ENCODE measurements around the gene ABRACL. TPM values are rescaled to one million over a fixed set of nuclear protein-coding genes. Genes with fewer than 3 reads are reported as not detected.

Gene ABRACL
- polyA plus RNA-seq, 1 donor (not counting 4 experiments of a cell fraction or from before 2014, with no cell fraction given), result 120 TPM

- Histone ChIP-seq H3K27me3 (ENCODE audit: control insufficient read depth, extremely low read depth, insufficient read depth, low read length) (no peaks in the 10 kb centered on the region), H3K9me3 (ENCODE audit: control insufficient read depth, low read depth, low read length) (no peaks in the 10 kb centered on the region), H3K9ac (ENCODE audit: control insufficient read depth, extremely low read depth, insufficient read depth, low read length) (no peak overlapping the region), H3K27ac (ENCODE audit: control insufficient read depth, insufficient read depth, low read length) (no peak overlapping the region), H3K9me1 (ENCODE audit: control insufficient read depth, extremely low read depth, insufficient read depth, low read length) (no peaks in the 10 kb centered on the region), H3K79me2 (ENCODE audit: control insufficient read depth, insufficient read depth, low read length) (no peaks in the 10 kb centered on the region), H3K4me3 (ENCODE audit: control insufficient read depth in 2 of 3, extremely low read depth in 1 of 3, insufficient read depth in 2 of 3, low read depth in 1 of 3, low read length in 3 of 3) (no peak overlapping the region), H3K36me3 (ENCODE audit: control insufficient read depth in 2 of 2, extremely low read depth in 1 of 2, insufficient read depth in 2 of 2, low read length in 2 of 2) (no peaks in the 10 kb centered on the region), H3K4me1 (ENCODE audit: control insufficient read depth, extremely low read depth, insufficient read depth, low read length) (no peaks in the 10 kb centered on the region), H2AFZ (ENCODE audit: control insufficient read depth, low read length) (no peak overlapping the region), H4K20me1 (ENCODE audit: control insufficient read depth, extremely low read depth, insufficient read depth, low read length) (no peaks in the 10 kb centered on the region), H3K4me2 (ENCODE audit: control insufficient read depth, extremely low read depth, insufficient read depth, low read depth, low read length) (no peak overlapping the region)
- DNase-seq (ENCODE audit: low read depth, low spot score) (no peak), FAIRE-seq (no peak)
- dilution Hi-C loops (cut with MboI; ENCODE audit: extremely low pct_ligation_motif_present, low sequenced_read_pairs), result no loop called here
- TF ChIP-seq, protein P1, sequence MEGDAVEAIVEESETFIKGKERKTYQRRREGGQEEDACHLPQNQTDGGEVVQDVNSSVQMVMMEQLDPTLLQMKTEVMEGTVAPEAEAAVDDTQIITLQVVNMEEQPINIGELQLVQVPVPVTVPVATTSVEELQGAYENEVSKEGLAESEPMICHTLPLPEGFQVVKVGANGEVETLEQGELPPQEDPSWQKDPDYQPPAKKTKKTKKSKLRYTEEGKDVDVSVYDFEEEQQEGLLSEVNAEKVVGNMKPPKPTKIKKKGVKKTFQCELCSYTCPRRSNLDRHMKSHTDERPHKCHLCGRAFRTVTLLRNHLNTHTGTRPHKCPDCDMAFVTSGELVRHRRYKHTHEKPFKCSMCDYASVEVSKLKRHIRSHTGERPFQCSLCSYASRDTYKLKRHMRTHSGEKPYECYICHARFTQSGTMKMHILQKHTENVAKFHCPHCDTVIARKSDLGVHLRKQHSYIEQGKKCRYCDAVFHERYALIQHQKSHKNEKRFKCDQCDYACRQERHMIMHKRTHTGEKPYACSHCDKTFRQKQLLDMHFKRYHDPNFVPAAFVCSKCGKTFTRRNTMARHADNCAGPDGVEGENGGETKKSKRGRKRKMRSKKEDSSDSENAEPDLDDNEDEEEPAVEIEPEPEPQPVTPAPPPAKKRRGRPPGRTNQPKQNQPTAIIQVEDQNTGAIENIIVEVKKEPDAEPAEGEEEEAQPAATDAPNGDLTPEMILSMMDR (optimal IDR thresholded peaks at IDR 0.05 in 1 of 3, IDR thresholded peaks at IDR 0.05 in 1 of 3, conservative IDR thresholded peaks at IDR 0.05 in 1 of 3; ENCODE audit: extremely low read depth in 1 of 3, insufficient read depth in 2 of 3, low read length in 3 of 3), result no peak
- TF ChIP-seq EZH2 (IDR thresholded peaks at IDR 0.05; ENCODE audit: low read length), result no peak
Measured at GRCh38 chr6:139011980-139012379, 16.6 kb upstream of the ABRACL start.

DNA sequence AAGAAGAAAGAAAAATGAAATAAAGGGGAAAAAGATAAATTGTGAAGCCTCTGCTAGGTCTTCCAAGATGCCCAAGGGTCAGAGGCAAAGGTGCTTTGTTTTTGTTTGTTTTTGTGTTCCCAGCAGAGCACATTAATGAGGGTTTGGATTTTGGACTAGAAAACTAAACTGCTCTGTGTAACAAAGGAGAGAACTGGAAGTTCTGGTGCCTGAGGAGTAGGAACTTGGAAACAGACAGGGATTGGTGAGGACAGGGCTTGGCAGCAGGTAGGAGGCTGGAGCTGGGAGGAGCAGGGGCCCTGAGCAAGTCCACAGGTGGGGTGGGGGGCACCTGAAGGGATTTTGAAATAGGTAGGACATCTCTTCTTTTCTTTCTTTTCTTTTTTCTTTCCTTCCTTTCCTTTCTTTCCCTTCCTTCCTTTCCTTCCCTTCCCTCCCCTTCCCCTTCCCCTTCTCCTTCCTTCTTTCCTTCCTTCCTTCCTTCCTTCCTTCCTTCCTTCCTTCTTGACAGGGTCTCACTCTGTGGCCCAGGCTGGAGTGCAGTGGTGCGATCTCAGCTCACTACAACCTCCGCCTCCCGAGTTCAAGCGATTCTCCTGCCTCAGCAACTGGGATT lies 15.3 kb upstream of the ABRACL start:
- dilution Hi-C loops (cut with MboI; ENCODE audit: extremely low pct_ligation_motif_present, low sequenced_read_pairs), result no loop called here
- no peaks in the 10 kb centered on the region for H3K79me2 ChIP-seq (ENCODE audit: control insufficient read depth, insufficient read depth, low read length)
- no peaks in the 10 kb centered on the region for H4K20me1 ChIP-seq (ENCODE audit: control insufficient read depth, extremely low read depth, insufficient read depth, low read length)
- no peaks in the 10 kb centered on the region for H3K9me3 ChIP-seq (ENCODE audit: control insufficient read depth, low read depth, low read length)
- H3K9ac ChIP-seq (ENCODE audit: control insufficient read depth, extremely low read depth, insufficient read depth, low read length), result no peak overlapping the region
- no peak overlapping the region for H3K4me2 ChIP-seq (ENCODE audit: control insufficient read depth, extremely low read depth, insufficient read depth, low read depth, low read length)
- H3K4me3 ChIP-seq (ENCODE audit: control insufficient read depth in 2 of 3, extremely low read depth in 1 of 3, insufficient read depth in 2 of 3, low read depth in 1 of 3, low read length in 3 of 3), result no peak overlapping the region
- no peaks in the 10 kb centered on the region for H3K27me3 ChIP-seq (ENCODE audit: control insufficient read depth, extremely low read depth, insufficient read depth, low read length)
- FAIRE-seq (no peak), DNase-seq (ENCODE audit: low read depth, low spot score) (no peak)
- no peak overlapping the region for H3K27ac ChIP-seq (ENCODE audit: control insufficient read depth, insufficient read depth, low read length)
- TF ChIP-seq EZH2 (IDR thresholded peaks at IDR 0.05; ENCODE audit: low read length), result no peak
- TF ChIP-seq, protein P1 (optimal IDR thresholded peaks at IDR 0.05 in 1 of 3, IDR thresholded peaks at IDR 0.05 in 1 of 3, conservative IDR thresholded peaks at IDR 0.05 in 1 of 3; ENCODE audit: extremely low read depth in 1 of 3, insufficient read depth in 2 of 3, low read length in 3 of 3), result no peak
- no peak overlapping the region for H2AFZ ChIP-seq (ENCODE audit: control insufficient read depth, low read length)
- no peaks in the 10 kb centered on the region for H3K9me1 ChIP-seq (ENCODE audit: control insufficient read depth, extremely low read depth, insufficient read depth, low read length)
- H3K36me3 ChIP-seq (ENCODE audit: control insufficient read depth in 2 of 2, extremely low read depth in 1 of 2, insufficient read depth in 2 of 2, low read length in 2 of 2), result no peaks in the 10 kb centered on the region
- no peaks in the 10 kb centered on the region for H3K4me1 ChIP-seq (ENCODE audit: control insufficient read depth, extremely low read depth, insufficient read depth, low read length)

All from keratinocyte (primary cell).